Coronary artery (tissue), 2 donors: ENCODE data around the gene RSL24D1.
A peak's percentile ranks its signal among the peaks of the same experiment; 100 is the strongest.

ENCODE experiments used
- DNase-seq: peaks from one replicate; pipeline ENCODE4 v3.0.0-alpha.2; 2017; ENCODE audit warnings: low spot score
- H3K27ac ChIP-seq, 2 donors: fragments of 200-600 bp; sonication (generic); one replicate each; pipeline ENCODE4 v1.5.1; 2016 to 2019
- H3K4me3 ChIP-seq: fragments of 200-600 bp; sonication (generic); 2 replicates; pipeline ENCODE4 v1.5.1; 2016; ENCODE audit warnings: mild to moderate bottlenecking, moderate library complexity
- TF ChIP-seq, protein P1 (sequence below): fragments of 200-600 bp; sonication (generic); IDR thresholded peaks from one replicate; pipeline ENCODE4 v1.5.1; 2019; ENCODE audit warnings: antibody characterized with exemption

The RSL24D1 gene

DNA sequence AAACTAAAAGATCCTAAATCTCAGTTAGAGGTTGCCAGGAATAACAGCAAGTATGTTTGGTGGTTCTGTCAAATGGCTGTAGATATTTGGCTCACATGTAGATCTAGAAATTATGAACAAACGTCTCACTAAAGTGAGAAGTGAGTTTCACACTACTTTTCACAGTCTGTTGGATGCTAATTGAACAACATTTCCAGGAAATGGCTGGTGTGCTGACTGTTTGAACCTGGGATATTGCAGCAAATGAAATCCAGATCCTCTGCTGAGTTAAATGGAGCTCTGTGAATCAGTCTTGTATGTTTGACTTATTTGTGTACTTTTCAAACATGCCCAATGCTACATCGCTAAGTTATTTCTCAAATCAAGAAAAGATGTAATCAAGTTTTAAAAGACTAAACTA is 21.3 kb upstream of the RSL24D1 start:
- TF ChIP-seq, protein P1, sequence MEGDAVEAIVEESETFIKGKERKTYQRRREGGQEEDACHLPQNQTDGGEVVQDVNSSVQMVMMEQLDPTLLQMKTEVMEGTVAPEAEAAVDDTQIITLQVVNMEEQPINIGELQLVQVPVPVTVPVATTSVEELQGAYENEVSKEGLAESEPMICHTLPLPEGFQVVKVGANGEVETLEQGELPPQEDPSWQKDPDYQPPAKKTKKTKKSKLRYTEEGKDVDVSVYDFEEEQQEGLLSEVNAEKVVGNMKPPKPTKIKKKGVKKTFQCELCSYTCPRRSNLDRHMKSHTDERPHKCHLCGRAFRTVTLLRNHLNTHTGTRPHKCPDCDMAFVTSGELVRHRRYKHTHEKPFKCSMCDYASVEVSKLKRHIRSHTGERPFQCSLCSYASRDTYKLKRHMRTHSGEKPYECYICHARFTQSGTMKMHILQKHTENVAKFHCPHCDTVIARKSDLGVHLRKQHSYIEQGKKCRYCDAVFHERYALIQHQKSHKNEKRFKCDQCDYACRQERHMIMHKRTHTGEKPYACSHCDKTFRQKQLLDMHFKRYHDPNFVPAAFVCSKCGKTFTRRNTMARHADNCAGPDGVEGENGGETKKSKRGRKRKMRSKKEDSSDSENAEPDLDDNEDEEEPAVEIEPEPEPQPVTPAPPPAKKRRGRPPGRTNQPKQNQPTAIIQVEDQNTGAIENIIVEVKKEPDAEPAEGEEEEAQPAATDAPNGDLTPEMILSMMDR: no peak
- Histone ChIP-seq H3K4me3 (no peak overlapping the region), H3K27ac (no peak overlapping the region)
- no peak for DNase-seq

DNA sequence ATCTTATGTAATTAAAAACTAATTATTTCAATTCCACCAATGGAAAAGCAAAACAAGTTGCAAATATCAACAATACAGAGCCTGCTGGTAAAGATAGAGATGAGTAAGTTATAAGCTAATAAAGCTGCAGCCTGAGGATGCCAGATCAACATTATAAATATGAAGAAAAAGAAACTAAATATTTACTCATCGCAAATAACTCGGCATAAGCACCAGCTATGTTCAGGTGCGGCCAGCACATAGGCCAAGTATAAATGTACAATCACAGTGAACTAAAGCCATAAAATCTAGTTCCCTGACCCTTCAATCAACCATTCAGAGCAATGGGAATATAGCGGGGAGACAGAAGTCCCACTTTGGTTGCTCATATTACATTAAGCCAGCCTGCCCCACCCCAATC is 7.7 kb upstream of the RSL24D1 start:
- no peak overlapping the region for H3K4me3 ChIP-seq
- TF ChIP-seq, protein P1: no peak
- DNase-seq: no peak
- H3K27ac ChIP-seq: no peak overlapping the region

DNA sequence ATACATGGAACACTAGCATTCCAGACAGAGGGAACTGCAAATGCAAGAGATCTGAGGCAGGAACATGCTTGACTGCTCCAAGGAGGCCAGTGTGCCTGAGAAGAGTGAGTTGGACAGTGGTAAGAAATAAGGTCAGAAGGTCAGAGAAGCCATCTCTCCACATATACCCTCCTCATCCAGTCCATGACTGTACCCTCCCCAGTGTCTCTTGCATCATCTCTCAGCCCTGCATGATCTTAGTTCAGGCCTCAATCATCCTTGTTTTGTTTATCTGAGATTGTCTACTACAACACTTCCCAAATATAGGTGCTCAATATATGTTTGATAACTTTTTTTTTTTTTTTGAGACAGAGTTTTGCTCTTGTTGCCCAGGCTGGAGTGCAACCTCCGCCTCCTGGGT is 5.5 kb upstream of the RSL24D1 start:
- DNase-seq: no peak
- TF ChIP-seq, protein P1: no peak
- Histone ChIP-seq H3K4me3 (no peak overlapping the region), H3K27ac (no peak overlapping the region)

DNA sequence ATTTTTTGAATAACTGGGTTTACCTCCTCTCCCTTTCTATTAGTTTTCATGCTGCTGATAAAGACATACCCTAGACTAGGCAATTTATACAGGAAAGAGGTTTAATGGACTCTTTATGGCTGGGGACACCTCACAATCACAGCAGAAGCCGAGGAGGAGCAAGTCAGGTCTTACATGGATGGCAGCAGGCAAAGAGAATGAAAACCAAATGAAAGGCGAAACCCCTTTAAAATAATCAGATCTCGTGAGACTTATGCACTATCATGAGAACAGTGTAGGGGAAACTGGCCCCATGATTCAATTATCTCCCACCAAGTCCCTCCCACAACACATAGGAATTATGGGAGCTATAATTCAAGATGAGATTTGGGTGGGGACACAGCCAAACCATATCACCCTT is 2.0 kb upstream of the RSL24D1 start:
- no peak overlapping the region for H3K4me3 ChIP-seq
- no peak overlapping the region for H3K27ac ChIP-seq
- TF ChIP-seq, protein P1: no peak
- no peak for DNase-seq

DNA sequence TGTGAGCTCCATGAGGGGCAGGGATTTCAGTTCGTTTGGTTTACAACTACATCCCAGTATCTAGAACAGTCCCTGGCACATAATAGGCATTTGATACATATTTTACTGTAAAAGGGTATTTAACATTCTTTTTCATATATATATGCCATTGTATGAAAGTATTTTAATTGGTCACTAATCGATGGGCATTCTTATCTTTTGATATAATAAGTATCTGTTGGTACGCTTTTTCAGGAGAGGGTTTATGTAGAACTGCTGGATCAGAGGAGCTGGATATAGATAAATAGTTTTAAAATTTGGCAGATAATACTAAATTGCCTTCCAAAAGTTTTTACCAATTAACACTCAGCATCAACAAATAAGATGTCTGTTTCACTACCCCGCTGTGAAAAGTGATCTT is 978 bp upstream of the RSL24D1 start:
- H3K27ac ChIP-seq: peak overlapping the region; percentile 94 to 97
- DNase-seq: no peak
- TF ChIP-seq, protein P1: no peak
- peak overlapping the region; percentile 91 for H3K4me3 ChIP-seq

DNA sequence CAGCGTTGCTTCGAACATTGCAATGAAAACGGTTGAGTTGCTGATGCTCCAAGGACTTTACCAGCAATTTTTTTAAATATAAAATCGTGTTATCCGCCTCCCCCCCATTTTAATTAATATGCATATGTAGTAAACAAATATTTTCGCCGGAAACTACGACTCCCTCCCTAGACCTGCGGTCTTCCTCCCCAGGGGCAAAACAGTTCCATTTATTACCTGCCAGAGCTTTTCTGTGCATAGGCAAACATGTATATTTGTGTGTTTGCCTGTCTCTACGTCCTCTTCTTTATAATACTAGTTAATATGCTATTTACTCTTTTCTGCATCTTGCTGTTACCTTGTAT is 593 bp upstream of the RSL24D1 start:
- peak overlapping the region; percentile 91 for H3K4me3 ChIP-seq
- TF ChIP-seq, protein P1: no peak
- H3K27ac ChIP-seq: peak overlapping the region; percentile 94 to 97
- no peak for DNase-seq

DNA sequence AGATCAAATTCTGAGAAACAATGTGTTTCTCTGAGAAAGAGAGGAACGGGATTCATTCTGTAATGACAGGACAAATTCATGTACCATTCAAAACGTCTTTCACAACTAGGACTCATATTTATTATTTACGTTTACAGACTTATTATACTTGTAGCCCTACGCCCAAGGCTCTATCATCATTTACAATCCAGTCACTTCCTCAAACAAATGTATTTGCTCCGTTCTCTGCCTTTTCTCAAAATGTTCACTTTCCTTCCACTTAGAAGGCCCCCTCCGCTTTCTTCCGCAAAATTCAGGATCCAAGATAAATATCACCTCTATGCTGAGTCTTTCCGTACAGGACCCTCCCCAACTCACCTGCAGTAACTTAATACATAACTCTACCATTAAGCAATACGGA is 745 bp downstream of the RSL24D1 start:
- Histone ChIP-seq H3K27ac (peak overlapping the region; percentile 94 to 97), H3K4me3 (peak overlapping the region; percentile 91)
- TF ChIP-seq, protein P1: no peak
- DNase-seq: no peak
